GM21360 (cell line): ENCODE measurements around the gene MBOAT2.
"Not testable (repeated sequence)": the region's sequence is repeated elsewhere in the genome, so short reads cannot be mapped to it uniquely, and the experiment has no call there.

ENCODE experiments used
- ATAC-seq: cut with Tn5 transposase; IDR thresholded peaks from one replicate; pipeline ENCODE4 v1.9.1; 2021; ENCODE audit warnings: mild to moderate bottlenecking, moderate library complexity; ENCODE audit not compliant: unreplicated experiment

MBOAT2 gene

DNA sequence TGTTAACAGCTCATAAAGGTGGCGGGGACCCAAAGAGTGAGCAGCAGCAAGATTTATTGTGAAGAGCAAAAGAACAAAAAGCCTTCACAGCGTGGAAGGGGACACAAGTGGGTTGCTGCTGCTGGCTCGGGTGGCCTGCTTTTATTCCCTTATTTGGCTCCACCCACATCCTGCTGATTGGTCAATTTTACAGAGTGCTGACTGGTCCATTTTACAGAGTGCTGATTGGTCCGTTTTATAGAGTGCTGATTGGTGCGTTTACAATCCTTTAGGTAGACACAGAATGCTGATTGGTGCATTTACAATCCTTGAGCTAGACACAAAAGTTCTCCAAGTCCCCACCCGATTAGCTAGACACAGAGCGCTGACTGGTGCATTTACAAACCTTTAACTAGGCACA is 100.7 kb downstream of the MBOAT2 start:
- ATAC-seq, result not testable (repeated sequence)

DNA sequence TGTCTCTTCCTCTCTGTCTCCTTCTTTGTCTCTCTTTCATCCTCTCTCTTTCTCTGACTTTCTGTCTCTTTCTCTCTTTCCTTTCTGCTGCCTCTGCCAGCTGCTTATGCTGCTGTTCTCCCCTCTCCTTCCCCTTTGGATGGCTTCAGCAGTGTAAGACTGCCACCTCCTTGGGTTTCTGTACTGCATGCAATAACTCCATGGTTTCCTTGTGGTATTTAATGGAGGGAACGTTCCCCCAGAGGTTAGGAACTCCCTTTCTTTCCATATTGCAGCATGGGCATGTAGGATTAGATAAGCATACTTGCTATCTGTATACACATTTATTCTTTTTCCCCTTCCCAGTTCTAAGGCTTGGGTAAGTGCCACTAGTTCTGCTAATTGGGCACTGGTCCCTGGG is 106.3 kb downstream of the MBOAT2 start:
- ATAC-seq, result not testable (repeated sequence)

DNA sequence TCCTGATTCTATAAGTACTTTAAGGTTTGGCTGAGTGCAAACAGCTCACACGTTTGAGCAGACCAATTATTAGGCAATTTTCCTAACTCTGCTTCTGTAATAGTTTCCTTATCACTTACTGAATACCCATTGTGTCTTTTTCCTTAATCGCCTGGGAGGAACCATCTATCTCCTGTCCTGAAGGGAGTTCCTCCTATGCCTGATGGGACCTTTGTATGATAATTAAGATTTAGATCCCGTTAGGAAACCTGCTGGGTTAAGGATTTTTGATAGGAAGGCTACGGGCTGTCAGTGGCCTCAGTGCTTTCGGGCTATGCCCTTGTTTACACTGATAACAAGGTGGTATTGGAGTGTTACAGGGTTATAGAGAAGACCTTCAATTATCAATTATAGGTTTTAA is 106.8 kb downstream of the MBOAT2 start:
- ATAC-seq, result not testable (repeated sequence)

DNA sequence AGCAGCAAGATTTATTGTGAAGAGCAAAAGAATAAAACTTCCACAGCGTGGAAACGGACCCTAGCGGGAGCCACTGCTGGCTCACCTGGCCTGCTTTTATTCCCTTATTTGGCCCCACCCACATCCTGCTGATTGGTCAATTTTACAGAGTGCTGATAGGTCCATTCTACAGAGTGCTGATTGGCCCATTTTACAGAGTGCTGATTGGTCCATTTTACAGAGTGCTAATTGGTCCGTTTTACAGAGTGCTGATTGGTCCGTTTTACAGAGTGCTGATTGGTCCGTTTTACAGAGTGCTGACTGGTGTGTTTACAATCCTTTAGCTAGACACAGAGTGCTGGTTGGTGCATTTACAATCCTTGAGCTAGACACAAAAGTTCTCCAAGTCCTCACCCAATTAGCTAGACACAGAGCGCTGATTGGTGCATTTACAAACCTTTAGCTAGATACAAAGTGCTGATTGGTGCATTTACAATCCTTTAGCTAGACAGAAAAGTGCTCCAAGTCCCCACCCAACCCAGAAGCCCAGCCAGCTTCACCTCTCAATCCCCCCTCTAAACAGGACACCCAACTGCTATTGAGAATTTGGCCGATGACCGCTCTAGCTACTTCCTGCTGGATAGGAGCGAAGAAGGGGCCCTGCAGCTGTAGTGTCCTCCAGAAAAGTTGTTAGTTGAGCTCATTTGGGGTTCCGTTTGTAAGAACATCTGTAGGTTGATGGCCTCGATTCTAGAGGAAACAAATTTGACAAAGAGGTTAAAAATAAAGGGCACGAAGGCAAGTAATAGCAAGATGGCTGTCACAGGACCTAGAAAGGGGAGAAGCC is 108.2 kb downstream of the MBOAT2 start:
- ATAC-seq, result not testable (repeated sequence)

DNA sequence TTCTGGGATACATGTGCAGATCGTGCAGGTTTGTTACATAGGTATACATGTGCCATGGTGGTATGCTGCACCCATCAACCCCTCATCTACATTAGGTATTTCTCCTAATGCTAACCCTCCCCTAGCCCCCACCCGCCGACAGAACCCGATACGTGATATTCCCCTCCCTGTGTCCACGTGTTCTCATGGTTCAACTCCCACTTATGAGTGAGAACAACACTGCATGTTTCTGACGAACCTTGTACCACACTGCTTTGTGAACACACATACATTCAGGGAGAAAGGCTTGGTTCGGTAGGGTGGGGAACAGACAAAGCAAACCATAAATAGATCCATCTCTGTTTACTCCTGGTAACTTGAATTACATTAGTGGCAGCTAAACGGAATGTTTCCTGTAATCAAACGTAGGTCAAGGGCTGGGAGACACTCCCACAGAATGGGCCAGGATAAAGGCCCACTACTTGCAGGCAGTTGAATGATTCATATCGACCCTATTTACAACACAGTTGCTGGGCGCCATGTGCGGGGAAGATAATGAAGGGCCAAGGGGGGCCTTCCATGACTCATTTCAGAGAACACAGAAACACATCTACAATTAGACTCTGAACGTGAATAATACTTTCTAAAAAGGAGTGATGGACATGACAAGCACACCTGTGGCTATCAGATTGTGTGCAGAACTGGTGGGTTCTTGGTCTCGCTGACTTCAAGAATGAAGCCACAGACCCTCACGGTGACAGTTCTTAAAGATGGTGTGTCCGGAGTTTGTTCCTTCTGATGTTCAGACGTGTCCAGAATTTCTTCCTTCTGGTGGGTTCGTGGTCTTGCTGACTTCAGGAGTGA is 109.3 kb downstream of the MBOAT2 start:
- no peak for ATAC-seq

DNA sequence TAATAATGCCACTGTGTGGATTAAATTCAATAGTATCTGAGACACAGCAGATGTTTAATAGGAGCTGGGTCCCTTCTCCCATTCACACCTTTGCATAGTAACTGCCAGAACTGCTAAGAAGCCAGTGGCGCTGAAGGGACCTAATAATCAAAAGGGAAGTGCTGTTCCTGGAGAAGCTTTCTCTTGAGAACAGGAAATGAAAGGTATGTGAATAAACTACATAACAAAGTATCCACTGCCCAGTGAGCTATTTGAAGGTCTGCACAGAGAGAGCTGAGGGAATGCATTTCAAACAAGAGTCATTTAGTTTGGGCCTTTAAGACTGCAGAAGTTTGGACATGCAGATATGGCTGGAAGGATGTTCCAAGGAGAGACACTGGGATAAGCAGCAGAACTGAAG is 110.0 kb downstream of the MBOAT2 start:
- no peak for ATAC-seq

DNA sequence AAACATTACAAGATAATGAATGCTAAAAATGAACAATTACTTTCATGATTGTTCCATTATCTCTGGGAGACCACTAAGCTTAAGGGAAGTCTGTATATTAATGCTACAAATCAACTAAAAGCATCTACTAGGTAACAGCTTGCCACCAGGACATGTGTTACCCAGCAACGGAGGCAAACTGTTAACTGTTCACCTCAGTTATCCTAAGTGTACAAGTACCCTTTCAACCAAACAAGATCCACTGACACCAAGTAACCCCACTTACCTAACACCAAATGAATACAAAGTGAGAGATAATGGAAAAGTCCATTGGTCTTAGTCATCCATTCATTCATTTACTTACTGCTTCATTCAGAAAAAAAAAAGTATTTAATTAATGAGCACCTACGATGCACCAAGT is 111.4 kb downstream of the MBOAT2 start:
- no peak for ATAC-seq

DNA sequence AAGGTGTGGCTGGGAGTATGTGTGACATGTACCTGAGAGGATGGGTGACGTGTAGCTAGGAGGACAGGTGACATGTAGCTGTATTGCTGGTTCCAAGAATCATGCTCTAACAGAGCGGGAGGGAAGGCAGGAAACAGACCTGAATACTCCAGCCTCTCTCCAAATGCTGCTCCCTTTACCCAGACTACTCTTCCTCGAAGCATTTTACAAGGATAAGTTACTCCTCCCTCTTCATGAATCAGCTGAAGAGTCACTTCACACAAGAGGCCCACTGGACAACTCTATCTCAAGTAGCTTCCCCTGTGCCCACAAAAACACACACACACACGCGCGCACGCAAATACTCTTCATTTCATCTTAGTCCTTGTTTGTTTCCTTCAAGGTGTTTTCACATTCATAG is 113.5 kb downstream of the MBOAT2 start:
- ATAC-seq, result no peak

DNA sequence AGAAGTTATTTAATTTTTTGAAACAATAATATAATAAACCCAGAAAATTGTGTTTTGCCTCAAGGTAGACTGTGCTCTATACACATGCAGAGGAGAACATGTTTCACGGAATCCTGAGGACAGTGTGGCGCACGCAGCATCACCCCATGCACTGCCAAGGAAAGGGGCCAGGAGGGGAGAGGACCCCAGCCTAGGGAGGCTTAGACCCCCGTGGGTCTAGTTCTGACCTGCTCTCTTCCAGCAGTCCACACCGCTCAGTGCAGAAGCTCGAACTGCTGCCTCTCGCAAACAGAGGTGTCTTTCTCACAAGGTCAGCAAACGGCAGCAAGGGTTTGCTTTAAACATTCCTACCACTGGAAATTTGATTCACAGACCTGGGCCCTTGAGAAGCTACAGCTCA is 114.5 kb downstream of the MBOAT2 start:
- ATAC-seq, result no peak

DNA sequence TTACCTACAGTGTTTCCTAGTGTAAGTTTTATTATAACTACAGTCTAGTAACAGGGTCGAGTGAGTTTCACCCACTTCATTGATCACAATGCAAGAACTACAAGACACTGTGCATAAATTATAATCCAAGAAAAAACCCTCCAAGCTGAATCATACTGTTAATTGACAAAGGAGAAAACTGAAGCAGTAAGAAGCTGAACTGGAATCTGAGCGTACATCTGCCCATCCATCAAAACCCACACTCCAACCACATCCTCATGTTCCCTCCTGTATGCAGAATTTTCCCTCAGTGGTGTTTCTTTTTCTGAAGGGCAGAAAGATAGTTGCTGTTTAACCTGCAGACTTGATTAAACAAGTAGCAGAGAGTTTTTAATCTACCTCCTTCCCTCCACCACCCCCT is 116.6 kb downstream of the MBOAT2 start:
- ATAC-seq, result no peak

DNA sequence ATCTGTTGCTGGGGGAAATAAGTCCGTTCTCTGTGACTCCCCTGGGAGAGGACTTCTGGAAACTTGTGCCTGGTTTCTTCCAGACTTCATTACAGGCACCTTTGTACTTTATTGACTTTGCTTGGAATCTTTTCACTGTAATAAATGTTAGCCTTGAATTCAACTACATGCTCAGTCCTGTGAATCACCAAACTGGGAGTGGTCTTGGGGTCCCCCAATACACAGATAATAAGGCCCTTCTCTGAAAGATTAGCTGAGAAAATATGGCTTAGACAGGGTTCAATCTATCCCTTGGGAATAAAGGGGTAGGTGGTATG is 117.3 kb downstream of the MBOAT2 start:
- ATAC-seq, result no peak

DNA sequence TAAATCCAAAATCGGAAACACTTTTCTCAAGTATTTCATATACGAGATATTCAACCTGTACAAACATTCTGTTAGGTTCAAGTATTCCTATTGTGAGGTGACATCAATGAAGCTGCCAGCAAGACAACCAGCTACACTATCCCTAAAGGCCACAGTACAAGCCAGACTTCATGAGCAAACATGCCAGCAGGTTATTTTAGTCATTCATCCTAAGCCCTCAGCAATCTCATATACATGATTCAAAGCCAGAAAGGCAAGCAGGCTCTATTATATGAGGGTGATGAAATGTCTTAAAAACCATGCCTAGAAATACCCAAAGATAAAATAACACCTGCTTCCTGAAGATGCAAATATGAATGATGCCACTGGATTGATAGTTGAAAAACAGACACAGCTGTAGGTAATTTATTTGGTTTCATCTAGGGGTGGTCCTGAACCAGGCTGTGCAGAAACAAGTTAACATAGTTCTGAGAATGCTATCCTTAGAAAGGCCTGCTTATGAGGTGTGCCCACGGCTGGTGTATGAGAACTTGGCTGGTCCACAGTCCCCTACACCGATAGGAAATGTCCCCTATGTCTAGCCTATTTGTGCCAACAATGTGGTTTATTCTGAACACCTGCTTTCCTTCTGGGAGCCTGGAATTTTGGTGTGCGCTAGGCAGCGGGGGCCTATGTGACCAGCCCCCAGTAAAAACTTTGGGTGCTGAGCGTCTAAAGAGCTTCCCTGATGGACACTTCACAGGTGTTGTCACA is 117.9 kb downstream of the MBOAT2 start:
- ATAC-seq, result no peak

DNA sequence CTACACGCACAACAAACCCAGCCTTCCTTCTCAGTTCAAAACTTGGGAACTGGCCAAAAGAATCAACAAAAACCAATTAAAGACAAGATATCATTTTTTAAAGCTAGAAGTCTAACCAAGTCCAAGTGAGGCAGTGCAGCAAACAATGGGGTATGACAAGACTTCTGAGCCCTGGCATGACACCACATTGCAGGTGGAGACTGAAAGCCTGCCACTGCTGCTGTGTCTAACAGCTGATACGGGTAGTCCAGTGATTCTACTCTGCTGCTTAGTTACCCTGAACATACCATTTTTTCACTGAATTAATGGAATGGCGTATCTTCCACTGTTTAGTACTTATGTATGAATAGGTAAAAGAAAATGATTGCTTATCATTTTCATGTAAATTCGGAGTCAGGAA is 118.7 kb downstream of the MBOAT2 start:
- ATAC-seq, result no peak

DNA sequence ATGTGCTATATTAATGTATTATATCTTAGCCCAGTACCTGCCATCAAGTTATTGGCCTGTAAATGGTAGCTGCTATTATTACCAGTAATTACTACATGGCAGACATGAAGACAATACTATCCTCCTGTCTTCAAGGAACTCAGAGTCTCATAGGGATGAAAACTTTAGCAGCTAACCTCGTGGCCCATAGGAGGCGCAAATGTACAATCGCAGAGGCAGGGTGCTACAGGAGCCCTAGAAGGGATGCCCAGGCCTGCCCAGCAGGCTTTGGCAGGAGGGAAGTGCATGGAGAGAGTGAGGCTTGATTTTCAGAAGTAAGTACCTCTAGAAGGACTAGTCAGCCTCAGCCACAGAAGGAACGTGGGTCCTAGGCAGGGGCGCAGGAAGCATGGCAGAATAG is 121.4 kb downstream of the MBOAT2 start:
- no peak for ATAC-seq

DNA sequence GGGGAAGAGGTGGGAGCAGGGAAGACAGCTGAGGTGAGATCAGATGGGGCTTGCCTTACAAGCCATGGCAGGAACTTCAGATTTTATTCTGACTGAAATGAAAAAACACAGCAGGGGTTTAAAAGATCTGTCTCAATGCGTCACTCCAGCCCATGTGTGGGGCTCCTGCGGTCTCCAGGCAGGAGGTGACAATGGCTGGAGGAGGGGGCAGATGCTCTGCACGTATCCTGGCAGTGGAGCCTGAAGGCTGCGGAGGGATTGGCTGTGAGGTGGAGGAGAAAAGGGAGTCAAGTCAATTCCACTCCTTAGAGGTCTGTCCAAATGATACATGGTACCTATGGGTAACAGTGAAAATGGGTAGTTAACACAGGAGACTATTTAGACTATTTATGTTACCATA is 125.6 kb downstream of the MBOAT2 start:
- no peak for ATAC-seq

DNA sequence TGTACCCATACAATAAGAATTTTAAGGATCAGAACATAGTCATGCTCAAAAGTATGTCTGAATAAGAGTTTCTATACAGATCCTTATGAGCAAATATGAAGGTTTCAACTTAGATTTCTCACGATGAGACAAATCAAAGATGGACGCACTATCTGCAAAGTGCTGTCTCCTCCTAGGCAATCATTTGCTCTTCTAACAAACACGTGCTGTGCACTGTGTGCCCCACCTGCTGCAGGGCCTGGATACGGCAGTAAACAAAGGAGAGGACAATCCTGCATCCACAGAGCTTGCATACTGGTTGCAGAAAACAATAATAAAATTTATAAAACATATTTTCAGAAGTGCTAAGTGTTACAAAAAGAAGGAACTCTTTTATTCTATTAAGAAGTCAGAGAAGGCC is 126.2 kb downstream of the MBOAT2 start:
- ATAC-seq, result no peak

DNA sequence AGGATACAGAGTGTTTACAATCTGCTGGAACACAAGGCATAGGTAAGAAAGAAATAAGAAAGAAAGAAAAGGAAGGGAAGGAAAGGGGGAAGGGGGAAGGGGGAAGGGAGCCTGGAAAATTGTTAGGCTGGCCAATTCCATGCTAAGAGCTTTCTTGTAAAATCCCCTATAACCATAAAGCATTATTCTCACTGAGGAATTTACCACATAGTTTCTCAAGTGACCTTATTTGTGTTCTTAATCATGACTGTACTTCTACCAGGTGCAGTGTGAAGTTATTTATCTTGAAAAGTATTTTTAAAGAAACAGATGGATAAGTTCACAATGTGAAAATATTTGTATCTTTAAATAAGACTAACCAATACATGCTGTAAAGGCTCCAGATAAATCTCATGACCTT is 126.9 kb downstream of the MBOAT2 start:
- no peak for ATAC-seq

DNA sequence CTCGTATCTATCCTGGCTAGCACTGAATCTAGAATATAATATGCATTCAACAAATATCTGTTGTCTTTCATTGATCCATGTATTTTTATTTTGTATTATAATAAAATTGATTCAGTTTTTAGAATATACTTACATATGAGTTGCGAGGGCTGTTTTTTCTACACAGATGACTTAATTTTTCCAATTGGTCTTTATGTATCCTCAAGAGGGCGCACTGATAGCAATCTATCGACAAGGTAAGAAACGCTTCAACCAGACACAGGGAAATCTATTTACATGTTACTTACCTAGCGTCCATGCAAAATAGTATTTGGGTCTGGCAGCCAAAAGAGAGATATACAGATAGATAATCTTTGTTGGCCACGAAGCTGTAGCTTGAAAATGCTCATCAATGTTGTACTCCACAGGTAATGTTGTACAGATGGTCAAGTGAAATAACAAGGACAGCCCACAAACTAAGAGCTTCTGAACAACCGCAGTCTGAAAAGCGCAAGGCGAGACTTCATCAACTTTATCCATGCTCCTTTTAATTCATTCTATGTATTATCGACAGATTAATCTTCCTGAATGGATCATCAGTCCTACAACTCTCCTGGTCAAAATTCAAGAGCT is 130.6 kb downstream of the MBOAT2 start:
- ATAC-seq, result no peak

DNA sequence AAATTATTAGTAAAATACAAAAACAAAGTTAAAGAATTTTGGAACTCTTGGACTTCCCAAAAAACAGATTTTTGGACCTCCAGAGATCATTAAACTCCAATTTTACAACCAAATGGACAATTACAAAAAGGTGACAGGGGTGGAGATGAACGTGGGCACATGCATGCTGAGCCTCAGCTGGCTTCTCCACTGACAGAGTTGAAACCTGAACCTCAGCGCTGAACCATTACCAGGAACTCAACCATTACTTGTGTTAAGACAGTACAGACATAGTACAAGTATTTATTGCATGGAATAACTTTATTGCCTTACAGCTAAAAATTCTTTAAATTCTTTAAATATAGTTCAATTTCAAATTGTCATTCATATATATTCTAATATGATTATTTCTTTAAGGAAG is 133.0 kb downstream of the MBOAT2 start:
- no peak for ATAC-seq

DNA sequence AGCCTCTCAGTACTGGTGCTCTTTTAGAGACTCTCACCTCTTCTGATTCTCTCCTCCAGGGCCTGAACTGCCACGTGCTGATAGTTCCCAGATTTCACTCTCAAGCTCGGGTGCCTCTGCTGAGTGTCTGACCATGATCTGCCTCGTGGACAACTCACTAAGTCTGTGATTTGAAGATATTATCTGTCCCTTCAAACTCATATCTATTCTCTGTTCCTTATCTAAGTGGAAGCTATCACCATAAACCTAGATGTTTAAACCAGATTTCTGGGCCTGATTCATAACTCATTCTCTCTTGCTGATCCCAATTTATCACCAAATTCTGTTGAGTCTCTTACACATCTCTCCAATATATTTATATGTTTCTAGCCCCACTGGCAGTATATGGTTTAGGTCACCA is 136.1 kb downstream of the MBOAT2 start:
- ATAC-seq, result no peak

DNA sequence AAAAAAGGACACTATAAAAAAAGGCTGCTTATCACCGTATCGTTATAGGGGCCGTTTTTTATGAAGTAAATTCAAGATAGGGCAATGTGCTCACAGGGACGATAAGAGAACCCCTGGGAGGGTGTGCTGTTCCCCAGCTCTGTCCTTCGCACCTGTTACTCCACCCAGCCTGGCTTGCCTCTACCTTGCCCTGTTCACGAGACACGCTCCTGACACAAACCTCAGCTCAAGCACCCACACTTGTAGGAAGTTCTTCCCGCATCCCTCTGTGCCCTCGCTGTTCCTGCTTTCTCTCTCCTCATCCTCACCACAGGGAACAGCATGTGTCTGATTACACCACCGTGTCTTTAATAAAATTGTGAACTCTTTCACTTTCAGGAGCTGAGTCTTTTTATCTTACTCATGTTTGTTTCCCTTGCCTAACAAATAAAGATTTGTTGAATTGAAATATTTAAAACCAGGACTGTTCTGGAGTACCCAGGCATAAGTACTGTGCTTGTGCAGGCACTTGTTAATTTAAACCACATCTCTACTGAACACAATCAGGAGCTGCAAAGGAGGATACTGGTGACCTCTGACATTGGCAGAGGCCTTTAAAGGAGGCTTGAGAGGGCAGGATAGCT is 140.0 kb downstream of the MBOAT2 start:
- ATAC-seq, result no peak
